ENCODE results near the gene RBM28.

RBM28 gene, protein sequence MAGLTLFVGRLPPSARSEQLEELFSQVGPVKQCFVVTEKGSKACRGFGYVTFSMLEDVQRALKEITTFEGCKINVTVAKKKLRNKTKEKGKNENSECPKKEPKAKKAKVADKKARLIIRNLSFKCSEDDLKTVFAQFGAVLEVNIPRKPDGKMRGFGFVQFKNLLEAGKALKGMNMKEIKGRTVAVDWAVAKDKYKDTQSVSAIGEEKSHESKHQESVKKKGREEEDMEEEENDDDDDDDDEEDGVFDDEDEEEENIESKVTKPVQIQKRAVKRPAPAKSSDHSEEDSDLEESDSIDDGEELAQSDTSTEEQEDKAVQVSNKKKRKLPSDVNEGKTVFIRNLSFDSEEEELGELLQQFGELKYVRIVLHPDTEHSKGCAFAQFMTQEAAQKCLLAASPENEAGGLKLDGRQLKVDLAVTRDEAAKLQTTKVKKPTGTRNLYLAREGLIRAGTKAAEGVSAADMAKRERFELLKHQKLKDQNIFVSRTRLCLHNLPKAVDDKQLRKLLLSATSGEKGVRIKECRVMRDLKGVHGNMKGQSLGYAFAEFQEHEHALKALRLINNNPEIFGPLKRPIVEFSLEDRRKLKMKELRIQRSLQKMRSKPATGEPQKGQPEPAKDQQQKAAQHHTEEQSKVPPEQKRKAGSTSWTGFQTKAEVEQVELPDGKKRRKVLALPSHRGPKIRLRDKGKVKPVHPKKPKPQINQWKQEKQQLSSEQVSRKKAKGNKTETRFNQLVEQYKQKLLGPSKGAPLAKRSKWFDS

DNA sequence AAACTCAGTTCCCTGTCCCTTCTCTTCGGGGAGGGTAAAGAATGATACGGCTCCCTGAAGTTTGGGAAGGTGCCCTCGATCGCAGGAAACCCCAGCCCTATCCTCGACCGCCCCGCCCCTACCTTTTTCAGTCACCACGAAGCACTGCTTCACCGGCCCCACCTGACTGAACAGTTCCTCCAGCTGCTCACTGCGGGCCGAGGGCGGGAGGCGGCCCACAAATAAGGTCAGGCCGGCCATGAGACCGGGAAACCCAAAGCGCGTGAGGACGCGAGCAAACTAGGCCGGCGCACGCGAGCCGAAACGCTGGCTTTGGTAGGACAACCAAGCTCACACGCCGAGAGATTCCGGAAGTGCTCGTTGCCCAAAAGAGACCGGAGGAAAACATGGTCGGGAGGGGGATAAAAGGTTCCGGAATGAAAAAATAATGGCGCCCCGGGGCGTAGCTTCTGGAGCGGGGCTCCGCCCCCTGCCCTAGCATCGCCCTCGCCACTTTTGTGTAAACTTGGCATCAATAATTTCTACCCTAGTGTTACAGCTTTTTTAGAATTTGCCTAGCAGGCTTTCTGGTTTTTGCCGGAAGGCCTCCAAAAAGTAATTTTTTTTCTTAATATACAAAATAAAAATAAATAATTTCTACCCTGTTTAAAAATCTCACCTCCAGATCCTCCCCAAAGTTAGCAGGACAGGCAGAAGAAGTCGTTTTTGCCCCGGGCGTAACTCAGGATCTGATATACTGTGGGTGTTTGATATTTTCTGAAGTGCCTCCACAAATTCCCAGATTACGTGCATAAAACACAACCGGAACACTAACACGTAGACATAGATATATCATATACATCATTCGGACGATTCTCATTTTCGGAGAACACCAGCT lies at the start of gene RBM28:
RBM28 (minus strand) TSS at position 355 of the 877 bp plus-strand sequence; CDS start at position 240, 115 bp downstream.
- DNase-seq: peak; percentile 95

DNA sequence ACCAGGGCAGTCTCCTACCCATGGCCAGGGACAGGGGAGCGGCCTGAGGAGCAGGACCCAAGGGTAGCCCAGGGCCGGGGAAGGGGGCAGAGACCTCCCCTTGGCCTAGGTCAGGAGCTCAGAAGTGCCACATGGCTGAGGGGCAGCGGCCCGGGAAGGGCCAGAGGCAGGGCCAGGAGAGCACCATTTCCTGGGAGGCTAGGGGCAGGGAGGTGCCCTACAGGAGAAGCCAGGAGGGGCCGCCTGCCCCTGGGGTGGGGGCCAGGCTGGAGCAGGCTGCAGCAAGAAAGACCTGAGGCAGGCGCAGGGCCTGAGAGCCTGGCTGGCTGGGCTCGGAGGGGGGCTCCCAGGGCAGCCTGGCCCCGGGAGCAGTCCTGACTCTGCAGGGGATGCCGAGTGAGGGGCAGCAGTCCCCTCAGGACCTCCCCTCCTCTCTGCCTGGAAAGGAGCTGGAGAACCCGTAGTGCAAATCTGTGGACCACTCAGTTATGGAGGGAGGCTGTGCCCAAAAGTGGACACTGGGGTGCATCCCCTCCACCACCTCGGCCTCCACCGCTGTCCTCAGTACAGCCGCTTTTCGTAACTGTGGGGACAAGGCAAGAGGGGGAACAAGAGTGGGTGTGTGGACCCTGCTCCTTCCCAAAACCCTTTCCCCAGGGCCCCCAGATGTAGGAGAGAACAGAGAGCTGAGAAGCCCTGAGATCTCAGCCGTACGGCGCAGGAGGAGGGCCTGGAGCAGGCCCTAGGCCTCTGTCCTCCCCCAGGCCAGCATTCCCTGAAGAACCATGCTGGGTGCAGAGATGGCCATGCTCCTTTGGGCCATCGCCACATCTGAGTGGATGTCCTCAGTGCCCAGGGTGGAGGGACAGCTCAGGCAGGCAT lies 49.0 kb upstream of the RBM28 start:
- no peak for DNase-seq

DNA sequence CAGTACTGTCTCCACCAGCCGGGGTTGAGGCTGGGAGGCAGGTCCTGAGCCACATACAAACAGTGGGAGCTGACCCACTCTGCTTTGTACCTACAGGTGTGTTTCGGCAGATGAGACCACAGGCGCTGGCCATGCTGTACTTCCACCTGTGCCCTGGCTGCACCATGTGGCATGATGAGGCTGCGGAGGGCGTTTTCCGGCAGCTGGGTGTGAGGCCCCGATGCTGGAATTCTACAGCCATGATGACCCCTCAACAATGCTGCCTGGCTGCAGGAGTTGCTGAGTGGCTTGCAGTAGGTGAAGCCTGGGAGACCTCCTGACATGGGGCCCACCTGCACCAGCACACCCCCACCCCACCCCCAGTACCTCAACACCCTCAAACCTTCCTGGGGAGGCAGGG lies 48.1 kb upstream of the RBM28 start:
- no peak for DNase-seq

DNA sequence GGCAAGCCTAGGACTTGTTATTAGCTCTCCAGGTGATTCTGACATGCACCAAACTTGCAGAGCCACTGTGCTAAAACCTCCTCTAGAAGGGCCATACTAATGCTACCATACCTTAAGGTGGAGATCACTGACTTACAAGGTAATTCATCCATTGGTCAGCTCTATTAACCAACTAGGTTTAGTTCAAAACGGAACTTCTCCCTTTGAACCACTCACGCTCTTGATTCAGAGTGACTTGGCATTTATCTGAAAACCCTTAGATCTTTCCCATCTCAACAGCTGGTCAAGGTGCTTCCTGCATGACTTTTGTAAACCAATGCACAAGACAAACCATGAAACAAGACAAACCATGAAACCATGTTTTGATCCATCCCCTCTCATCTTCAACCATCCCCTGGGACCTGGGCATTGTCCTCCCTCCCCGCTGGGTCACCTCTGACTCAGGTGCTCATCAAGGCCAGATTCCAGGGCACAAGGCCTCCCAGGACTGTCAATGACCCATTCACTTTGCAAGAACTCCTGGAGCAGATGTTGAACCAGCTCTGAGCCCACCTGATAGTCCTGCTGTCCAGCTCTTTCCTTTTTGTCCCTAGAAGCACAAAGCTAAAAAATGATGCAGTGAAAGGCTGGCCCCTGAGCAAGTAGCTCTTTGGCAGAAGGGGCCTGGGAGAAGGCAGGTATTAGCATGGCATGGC lies 47.3 kb upstream of the RBM28 start:
- no peak for DNase-seq

DNA sequence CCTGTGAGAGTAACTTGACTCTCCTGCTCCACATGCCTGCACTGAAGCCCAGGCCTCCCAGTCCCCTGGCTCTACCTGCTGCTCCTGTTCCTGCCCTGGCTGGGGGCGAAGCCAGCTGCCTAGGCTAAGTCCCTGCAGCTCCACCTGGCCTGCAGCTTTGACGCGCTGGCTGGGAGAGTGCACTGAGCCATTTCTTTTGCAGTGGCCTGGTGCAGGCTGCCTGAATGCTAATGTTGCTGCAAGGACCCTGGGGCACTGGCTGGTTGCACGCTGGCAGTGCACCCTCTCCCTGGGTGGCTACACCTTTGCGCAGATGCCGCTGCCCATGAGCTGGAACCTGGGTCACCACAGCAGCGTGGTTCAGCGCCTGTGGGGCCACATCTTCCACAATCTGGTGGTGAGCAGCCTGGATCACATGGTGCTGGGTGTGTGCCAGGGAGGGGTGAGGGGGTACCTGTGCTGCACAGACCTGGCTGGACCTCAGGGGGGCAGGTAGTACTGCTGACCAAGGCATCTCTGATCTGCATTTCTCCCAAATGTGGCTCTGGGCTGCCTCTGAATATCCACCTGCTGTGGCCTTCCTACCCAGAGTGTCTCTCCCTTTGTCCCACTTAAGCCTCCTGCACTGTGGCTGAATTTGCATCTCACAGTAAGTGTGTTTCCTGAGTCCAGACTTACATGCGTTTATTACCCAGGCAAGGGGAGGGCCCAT lies 46.1 kb upstream of the RBM28 start:
- no peak for DNase-seq

DNA sequence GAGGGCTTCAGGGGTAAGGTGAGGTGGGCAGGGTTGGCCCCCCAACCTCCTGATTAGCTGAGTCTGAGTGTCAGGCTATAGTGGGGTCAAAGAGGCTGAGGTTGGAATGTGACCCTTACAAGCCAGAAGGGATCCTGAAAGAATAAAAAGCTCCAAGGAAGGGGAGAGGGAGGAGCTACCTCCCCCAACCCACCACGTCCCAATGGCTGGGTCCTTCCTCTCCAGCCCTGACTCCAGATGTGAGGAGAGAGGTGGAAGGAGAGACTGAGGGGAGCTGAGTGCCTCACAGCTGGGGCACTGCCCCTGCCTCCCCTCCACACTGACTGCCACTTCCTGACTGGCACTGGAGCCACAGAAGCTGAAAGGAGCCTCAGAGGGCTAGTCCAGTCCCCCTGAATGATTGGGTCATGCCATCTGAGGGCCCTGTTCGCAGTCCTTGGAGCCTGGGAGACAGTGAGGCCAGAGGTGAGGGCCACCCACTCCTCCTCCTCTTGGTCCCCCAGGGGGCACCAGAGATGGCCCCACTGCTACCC lies 45.4 kb upstream of the RBM28 start:
- DNase-seq: no peak

DNA sequence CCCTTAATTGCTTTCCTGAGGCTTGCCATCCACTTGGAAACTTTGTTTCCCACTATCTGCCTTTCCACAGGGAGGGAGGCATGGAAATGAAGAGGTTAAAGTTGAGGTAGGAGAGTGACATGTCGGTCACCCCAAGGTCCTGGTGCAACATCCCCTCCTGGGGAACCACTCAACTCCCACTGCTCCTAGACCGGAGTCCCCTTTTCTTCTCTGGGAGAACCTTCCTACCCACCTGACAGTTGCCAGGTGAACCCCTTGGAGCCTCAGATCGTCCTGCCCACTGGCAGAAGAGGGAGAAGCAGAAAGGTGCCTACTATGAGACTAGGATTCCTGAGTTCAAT lies 44.4 kb upstream of the RBM28 start:
- no peak for DNase-seq

DNA sequence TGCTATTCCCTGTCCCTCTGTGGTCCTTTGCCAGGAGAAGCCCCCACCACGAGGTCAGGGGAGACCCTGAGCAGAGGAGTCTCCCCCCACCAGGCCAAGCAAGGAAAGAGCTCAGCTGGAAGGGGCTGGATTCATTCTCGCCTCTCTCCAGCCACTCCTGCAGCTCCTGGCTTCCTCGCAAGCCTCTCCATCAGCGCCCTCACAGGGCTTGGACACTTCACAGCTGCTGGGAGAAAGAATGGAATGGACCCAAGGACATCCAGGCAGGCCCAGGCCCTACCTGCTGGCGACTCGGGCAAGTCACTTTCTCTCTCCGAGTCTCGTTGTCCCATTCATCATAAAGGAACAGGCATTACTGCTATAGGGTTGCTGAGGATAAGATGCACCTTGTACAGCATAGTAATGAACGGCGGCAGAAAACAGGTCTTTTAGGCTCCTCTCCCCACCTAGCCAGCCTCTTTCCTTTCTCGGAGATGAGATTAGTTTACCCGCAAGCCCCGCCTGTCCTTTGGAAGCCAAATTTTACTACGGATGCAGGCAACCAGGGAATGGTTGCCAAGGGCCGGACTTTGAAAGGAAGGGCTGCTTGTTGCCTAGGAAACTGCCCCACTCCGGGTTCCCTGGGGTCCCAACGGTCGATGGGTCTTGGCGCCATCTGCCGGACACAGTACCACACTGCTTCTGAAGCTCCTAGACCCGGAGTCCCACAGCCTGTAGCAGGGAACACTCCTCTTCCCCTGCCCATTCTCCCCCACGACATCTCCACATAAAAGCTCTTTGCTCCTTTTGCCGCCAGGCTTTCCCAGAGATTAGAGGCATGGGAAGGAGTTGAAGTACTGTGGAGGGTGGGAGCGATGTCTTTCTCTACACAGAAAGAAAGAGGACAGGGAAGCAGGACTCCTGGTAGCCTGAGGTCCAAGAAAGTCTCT lies 43.8 kb upstream of the RBM28 start:
- DNase-seq: peak; percentile 79

DNA sequence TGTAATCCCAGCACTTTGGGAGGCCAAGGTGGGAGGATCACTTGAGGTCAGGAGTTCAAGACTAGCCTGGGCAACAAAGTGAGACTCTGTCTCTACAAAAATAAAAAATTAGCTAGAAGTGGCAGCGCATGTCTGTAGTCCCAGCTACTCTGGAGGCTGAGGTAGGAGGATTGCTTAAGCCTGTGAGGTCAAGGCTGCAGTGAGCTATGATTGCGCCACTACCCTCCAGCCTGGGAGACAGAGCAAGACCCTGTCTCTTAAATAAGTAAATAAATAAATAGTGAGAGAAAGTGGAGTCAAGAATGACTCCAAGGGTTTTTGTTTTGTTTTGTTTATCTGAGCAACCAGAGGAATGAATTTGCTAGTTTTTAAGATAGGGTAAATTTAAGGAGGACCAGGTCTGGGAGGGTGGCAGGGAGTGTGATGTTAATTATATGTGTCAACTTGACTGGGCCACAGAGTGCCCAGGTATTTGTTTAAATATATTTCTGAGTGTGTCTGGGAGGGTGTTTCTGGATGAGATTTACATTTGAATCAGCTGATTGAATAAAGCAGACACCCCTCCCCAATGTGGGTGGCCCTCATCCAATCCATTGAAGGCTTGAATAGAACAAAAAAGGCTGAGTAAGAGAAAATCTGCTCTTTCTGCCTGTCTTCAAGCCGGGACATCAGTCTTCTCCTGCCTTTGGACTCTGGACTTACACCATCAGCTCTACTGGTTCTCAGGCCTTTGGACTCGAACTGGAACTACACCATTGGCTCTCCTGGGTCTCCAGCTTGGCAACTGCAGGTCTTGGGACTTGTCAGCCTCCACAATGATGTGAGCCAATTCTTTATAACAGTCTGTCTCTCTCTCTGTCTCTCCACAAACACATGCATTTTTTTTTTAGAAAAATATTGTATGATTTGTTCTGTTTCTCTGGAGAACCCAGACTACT lies 42.5 kb upstream of the RBM28 start:
- peak; percentile 21 for DNase-seq

DNA sequence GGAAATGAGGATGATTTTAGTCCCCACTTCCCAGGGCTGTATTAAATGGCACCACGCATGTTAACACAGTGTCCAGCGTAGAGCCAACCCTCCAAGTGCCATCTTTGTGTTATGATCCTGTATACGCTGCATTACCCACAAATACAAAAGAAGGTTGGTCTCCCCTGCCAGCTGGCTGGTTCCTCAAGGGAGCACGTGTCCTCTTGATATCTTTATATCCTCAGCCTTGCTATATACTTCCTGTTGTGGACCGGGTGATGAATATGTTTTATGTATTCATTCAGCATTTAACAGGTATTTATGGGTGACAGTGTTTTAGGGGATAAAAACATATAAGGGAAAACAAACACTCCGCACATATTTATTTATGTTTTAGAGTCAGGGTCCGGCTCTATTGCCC lies 41.0 kb upstream of the RBM28 start:
- no peak for DNase-seq

DNA sequence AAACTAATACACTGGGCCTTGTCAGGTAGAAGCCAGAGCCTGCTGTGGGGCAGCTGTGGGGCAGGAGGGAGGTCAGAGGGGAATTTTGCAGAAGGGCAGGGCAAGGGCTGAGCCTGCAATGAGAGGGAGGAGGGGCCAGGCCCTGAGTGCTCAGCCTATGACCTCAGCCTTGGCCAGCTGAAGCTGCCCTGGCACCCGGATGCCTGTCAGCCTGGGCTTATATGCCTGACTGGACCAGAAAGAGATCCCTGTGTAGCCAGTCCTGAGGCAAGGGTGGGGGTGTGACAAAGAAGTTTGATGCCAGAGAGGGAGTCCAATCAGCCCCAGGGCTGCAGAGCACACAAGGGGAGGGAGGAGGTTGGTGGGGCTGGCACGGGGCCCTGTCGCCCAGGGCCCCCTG lies 40.1 kb upstream of the RBM28 start:
- peak; percentile 52 for DNase-seq

DNA sequence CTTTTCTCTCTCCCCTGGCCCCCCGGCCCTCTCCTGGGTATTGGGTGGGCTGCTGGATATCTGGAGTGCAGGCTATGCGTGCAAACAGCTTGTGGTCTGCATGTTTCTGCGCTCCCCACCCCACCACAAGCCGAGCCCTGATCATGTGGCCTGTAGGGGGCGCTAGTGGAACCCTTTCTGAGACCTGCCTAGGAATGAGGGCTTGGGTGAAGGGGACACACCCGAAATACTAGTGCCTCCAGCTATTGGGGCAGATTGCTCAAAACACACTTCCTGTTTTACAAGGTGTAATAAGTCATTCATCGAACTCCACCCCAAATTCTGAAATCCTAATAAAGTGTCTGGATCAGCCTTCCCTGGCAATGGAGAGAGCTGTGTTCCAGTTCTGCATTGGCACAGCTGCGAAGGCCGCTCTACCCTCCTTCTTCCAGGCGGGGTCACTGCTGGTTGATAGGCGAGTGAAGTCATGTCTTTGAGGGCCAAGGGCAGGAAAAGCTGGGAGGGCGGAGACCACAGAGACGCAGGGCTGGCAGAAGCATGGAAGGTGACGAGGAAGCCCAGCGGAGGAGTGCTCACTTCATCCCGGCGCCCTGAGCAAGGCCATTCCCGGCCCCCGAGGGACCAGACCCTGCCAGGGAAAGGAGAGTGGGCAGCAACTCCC lies 37.6 kb upstream of the RBM28 start:
- DNase-seq: peak; percentile 33

DNA sequence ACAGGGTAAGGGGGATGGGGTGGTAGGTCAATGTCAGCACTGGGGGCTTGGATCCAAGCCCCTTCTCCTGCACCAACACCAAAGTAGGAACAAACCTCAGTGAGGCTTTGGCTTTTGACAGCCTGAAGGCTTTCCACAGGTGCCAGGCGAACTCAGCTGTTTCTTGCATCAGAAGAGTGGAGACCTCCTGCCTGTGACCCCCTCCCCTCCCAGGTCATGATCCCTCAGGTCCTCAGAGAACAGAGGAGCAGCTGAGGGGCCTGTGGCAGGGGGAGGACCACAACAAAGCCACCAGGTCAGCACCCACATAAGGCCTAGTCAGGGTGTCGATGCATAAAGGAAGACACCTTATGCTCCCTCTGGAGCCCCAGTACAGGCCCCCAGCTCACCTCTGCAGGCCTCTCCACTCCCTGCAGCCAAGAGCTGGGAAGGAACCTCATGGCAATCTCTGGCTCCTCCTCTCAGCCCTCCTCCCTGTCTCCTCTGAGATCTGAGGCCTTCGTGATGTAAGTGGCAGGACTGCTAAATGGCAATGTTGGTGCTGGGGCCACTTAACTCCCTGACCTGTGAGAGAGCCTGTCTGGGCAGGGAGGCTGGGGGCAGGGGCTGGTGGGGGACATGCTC lies 36.9 kb upstream of the RBM28 start:
- DNase-seq: no peak

DNA sequence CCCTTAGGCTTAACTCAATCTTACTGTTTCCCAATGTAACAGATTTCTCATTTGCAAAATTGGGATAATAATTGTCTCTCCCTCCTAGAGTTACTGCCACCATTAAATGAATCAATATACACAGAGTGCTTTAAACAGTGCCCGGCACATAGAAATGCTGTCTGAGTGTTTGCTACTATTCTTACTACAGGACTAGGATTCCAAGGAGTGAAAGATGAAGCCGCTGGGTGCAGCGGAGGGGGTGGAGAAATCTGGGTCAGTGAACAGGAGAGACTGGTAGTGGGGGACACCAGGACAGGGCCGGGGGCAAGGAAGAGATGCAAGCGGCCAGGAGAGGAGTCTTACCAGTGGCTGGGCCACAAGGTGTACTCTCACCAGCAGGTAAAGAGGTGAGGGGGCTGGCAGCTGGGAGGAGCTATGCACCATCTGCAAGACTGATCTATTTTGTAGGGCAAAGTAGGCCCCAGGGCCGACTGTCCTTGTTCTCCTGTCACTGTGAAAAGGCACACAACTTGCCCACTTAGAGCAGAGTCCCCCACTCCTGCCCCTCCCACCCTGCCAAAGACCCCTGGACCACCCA lies 36.3 kb upstream of the RBM28 start:
- DNase-seq: no peak

DNA sequence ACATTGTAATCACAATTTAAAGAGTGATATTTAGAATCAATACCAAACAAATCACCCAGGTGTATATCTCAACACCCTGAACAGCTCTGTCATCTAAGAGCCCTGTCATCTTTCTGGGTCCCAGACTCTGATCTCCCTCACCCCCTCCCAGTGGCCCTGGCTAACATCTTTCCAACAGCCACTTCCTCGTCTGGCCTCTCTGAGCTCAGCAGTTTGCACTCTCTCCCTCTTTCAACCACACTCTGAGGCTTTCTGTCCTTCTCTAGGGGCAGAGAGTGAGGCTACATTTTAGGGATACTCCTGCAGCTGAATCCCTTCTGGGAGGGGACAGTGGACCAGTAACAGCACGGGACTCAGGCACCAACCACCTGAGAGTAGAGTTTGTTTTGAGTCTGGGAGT lies 34.9 kb upstream of the RBM28 start:
- DNase-seq: no peak

DNA sequence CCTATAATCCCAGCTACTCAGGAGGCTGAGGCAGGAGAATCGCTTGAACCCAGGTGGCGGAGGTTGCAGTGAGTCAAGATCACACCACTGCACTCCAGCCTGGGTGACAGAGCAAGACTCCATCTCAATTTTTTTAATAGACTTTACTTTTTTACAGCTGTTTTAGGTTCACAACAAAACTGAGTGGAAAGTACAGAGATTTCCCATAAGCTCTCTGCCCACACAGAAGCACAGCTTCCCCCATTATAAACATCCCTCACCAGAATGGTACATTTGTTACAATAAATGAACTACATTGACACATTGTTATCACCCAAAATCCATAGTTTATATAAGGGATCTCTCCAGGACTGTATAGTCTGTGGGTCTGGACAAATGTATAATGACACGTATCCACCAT lies 32.4 kb upstream of the RBM28 start:
- DNase-seq: no peak

DNA sequence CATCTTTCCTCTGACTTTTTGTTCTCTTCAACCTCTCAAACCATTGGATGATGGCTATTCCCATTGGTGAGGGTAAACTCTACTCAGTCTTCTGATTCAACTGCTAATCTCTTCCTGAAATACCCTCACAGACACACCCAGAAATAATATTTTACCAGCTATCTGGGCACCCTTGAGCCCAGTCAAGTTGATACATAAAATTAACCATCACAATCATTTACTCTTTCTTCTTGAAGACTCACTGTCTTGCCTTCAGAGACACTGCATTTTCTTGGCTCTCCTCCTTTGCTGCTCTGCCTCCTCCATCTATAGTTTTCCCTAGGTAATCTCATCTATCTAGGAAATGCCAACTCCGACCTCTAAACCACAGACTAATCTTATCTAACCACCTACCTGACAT lies 30.3 kb upstream of the RBM28 start:
- DNase-seq: no peak

All from suppressor macrophage treated with lipopolysaccharide for 4 hours (primary cell).